Dermis microvascular lymphatic vessel endothelial cell (primary cell): Measurements from ENCODE around the gene YAP1. TPM values are rescaled to one million over a fixed set of nuclear protein-coding genes. Genes with fewer than 3 reads are reported as not detected.

Experiments used
- DNase-seq, 2 donors: peaks; one replicate each; pipeline versions ENCODE4 v3.0.0 to v3.0.0-alpha.2; 2010; ENCODE audit warnings: low read depth in 2 of 2
- total RNA-seq: library from RNA; depleted of rRNA; stranded (reverse); fragments of >200 nt; gene quantifications from 2 replicates; pipeline ENCODE4 v1.2.1, GENCODE V29; 2014

YAP1 gene
- total RNA-seq, 1 donor from 2014 or later, result 63.3 TPM

- DNase-seq, result no peak
Observed at GRCh38 chr11:102116453-102117205, 6.4 kb downstream of the YAP1 start.

- DNase-seq, result peak in 1 of 2 donors; percentile 17
Observed at GRCh38 chr11:102117472-102118113, 7.3 kb downstream of the YAP1 start.

DNA sequence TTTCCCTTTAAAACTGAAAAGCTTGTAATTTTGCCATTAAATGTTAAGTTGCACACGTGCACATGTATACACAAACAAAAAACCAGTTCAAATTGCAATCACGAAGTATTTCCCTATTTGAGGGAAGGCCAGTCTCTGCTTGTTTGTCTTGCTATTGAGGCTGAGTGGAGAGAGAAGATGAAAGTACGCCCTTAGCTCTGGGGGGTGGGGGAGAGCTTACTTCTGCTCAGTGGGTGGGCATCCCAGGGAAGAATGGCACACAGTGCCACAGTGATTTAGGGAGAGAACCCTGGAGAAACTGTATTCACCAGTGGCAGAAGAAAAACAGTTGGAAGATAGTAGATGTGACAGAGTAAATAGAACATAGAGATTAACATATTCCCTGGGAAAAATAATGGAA lies 8.7 kb downstream of the YAP1 start:
- DNase-seq, result no peak

GRCh38 chr11:102119997-102120396 lies 9.8 kb downstream of the YAP1 start:
- no peak for DNase-seq

DNA sequence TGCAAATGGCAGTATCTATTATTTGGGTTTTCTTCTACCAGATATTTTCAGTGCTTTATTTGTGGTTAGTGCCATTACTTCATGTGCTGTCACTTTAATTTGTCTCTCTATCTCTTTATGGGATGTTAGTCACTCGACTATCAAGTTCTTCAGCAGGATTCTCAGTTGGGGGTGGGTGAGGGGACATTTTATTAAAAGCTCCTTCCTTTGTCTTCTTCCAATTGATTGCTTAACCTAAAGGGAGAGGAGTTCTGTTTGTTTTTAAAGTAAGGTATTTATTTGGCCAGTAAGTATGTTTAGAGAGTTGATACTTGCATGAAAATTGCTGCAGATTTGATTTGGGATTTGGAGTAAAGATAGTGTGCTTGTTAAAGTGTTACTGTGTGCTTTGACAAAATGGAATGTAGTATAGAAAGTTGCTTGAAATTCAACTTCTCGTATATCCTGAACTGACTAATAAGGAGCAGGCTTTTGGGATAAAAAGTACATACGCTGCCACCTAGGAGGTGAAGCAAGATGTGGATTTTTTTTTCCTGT lies 10.3 kb downstream of the YAP1 start:
- no peak for DNase-seq

DNA sequence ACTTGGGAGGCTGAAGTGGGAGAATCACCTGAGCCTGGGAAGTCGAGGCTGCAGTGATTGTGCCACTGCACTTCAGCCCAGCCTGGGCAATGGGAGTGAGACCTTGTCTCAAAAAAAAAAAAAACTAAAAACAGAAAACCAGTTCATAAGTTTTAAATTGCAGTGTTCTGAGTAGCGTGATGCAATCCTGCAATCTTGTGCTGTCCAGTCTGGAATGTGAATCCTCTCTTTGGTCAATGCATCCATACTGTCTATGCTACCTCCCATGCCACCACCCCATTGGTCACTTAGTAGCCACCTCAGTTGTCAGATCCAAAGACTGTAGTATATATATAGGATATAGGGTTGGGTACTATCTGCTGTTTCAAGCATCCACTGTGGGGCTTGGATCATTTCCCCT lies 11.1 kb downstream of the YAP1 start:
- DNase-seq, result no peak

DNA sequence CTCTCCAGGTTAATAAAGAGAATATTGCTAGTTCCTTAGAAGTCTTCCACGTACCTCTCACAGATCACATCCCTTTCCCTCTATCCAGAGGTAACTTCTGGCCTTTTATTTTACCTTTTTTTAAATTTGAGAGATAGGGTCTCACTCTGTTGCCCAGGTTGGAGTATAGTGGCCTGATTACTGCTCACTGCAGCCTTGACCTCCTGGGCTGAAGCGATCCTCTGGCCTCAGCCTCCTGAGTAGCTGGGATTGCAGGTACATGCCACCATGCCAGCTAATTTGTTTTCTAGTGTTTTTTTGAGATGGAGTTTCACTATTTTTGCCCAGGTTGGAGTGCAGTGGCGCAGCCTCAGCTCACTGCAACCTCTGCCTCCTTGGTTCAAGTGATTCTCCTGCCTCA lies 24.4 kb downstream of the YAP1 start:
- DNase-seq, result no peak

GRCh38 chr11:102135256-102135655 lies 25.0 kb downstream of the YAP1 start:
- no peak for DNase-seq

DNA sequence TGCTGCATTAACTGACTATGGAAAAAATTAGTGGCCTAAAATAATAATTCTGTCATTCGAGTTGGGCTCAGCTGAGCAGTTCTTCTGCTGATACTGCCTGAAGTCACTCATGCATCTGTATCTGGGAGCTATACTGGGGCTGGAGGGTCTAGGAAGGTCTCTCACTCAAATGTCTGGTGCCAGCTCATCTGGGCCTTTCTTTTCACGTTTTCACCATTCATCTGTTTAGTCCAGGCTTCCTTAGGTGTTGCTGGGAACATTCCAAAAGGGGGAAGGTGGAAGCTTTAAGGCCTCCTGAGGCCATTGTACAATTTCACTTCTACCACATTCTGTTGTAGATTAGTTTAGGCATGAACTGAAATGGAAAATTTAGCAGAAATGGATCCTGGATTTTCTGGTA lies 28.0 kb downstream of the YAP1 start:
- no peak for DNase-seq

DNA sequence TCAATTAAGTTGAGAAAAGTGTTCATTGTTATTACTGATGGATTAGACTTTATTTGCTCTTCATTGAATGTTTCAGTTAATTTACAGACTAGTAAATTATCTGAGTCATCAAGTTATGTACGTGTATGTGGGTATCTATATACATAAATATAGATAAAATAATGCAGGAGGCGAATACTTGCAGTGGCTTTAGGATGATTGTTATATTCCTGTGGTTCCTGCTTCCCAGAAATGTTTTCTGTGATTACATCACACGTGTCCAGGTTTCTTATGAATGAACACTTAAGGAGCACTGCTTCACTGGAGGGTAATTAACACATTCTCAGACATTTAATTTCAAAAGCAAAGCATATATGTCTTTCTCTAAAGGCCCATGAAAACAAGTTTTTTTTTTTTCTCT lies 28.4 kb downstream of the YAP1 start:
- no peak for DNase-seq

DNA sequence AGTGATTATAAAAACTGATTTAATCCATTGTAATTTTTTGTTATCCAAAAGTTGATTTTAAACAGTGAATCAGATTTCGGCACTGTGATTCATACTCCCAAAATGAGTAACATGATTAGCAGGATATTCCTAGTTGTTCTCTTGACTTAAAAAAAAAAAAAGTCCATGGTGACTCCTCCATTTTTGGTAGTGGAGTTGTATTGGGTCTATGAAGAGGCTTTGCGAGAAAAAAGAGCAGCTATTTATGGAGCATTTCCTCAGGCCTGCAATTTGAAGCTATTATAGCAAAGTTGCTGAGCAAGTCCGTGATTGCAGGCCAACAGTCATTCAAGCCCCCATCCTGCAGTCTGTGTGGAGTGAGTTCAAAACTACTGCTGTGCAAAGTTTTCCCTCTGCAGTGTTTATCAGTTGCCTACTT lies 28.8 kb downstream of the YAP1 start:
- DNase-seq, result peak; percentile 6 to 27

GRCh38 chr11:102142333-102142732 lies 32.1 kb downstream of the YAP1 start:
- no peak for DNase-seq

DNA sequence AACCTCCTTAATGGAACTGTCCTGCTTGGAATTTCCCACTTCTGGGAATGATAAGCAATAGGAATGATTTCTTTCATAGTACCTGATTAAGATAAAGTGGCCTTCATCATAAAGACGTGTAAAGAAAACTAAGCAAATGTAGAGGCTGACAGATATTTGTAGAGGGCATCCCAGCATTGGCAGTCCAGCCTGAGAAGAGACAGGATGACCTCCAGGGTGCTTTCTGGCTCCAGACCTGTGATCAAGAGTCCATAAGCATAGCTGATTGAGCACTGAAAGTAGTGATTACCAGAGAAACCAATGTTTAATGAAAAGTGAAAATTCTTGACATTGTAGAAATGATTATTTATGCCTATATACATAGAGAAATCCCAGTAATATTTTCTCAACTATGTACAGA lies 33.6 kb downstream of the YAP1 start:
- no peak for DNase-seq

GRCh38 chr11:102144357-102145355 lies 34.4 kb downstream of the YAP1 start:
- DNase-seq, result peak; percentile 20 to 50

DNA sequence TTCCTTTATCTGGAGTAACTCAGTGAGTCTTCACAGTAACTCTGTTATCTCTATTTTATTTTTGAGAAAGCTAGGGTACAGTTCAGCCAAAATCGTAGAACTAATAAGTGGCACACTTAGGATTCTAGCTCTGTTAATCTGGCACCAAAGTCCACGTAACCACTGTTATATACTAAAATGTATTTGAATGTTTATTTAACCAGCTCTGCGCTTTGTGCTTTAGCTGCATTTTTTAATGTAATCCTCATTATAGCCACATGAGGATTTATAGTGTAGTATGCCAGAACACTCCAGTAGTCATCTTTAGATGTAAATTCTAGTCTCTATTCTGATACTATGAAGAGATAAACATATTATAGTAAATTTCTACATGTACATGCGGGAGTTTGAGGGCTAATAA lies 36.8 kb downstream of the YAP1 start:
- no peak for DNase-seq

DNA sequence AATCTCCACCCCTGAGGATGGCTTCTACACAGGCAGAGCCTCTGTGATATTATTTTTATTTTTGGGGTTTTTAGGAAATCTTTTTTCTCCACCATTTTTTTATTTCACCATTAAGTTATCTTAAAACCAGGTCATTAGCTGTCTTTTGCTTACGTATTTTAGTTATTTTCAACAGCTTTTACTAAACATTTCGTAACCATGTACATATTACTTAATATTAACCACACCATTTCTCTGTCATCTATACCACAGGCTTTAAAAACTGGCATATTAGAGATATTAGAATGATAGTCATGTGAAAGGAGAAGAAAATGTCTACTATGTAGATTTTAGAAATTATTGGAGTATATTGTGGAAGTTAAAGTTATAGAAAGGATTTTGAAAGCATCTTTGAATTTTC lies 37.4 kb downstream of the YAP1 start:
- no peak for DNase-seq

DNA sequence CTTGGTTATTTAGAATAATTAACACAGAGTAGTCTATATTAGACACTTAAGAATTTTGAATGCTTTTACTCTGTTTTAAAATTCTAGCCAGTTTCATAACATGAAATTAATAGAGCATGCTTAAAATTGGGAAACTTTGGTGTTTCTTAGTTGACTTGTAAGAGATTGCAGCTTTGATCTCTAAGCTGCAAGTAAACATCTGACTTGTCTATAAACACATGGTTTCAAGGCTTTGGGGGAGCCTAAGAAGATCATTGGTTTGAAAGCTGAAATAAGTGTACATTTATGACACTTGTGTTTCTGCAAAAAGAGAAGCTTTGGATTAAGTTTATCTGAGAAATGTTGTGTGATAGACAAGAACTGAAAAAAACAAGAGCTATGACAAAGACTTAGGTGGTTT lies 37.8 kb downstream of the YAP1 start:
- no peak for DNase-seq

- no peak for DNase-seq
Observed at GRCh38 chr11:102151784-102152525, 41.7 kb downstream of the YAP1 start.

DNA sequence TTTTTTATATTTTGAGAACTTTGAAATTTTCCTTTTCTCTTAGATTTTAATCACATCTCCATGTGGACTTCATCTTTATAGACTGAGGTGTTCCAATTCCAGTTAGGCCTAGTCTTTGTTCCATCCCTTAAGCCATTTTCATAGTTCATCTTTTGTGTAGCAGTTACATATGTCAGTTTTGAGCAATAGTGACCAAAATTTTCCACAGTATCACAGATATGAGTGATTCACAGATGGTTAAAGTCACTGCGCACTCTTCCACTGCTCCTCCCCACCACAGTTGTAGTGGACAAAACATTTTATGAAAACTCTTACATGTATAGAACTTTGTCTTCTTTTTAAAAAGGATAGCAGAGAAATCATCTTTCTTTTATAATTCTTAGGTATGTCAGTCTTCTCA lies 42.8 kb downstream of the YAP1 start:
- no peak for DNase-seq

GRCh38 chr11:102154806-102155205 lies 44.6 kb downstream of the YAP1 start:
- no peak for DNase-seq

GRCh38 chr11:102155676-102156075 lies 45.4 kb downstream of the YAP1 start:
- DNase-seq, result no peak
